Thyroid gland (tissue), 4 donors: ENCODE measurements around the gene UCK1.

Experiments
- POLR2A ChIP-seq, 2 donors: fragments of 450-650 bp; IDR thresholded peaks; one replicate each; pipeline ENCODE4 v1.6.1; 2017; ENCODE audit warnings: antibody characterized with exemption in 2 of 2, mild to moderate bottlenecking in 2 of 2, moderate library complexity in 1 of 2
- TF ChIP-seq, protein P1 (sequence below), 6 experiments: fragments of 200-600 bp in 3 of 6; fragments of 450-650 bp in 3 of 6; sonication (generic) in 3 of 6; IDR thresholded peaks; one replicate each; pipeline ENCODE4 v1.5.1; 2016 to 2019; ENCODE audit warnings: antibody characterized with exemption in 6 of 6, mild to moderate bottlenecking in 2 of 6, inconsistent platforms in 1 of 6, moderate library complexity in 1 of 6

DNA sequence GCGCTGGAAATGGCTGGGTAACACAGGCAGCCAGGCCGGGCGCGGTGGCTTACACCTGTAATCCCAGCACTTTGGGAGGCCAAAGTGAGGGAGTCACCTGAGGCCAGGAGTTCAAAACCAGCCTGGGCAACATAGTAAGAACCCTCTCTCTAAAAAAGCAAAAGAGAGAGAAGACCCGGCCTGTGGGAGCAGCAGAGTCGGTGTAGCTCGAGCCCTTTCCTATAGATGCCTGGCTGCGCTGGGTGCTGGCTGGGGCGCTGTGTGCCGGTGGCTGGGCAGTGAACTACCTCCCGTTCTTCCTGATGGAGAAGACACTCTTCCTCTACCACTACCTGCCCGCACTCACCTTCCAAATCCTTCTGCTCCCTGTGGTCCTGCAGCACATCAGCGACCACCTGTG, 9.2 kb downstream of the UCK1 start:
- TF ChIP-seq POLR2A (IDR thresholded peaks at IDR 0.05): no peak
- TF ChIP-seq, protein P1, sequence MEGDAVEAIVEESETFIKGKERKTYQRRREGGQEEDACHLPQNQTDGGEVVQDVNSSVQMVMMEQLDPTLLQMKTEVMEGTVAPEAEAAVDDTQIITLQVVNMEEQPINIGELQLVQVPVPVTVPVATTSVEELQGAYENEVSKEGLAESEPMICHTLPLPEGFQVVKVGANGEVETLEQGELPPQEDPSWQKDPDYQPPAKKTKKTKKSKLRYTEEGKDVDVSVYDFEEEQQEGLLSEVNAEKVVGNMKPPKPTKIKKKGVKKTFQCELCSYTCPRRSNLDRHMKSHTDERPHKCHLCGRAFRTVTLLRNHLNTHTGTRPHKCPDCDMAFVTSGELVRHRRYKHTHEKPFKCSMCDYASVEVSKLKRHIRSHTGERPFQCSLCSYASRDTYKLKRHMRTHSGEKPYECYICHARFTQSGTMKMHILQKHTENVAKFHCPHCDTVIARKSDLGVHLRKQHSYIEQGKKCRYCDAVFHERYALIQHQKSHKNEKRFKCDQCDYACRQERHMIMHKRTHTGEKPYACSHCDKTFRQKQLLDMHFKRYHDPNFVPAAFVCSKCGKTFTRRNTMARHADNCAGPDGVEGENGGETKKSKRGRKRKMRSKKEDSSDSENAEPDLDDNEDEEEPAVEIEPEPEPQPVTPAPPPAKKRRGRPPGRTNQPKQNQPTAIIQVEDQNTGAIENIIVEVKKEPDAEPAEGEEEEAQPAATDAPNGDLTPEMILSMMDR (IDR thresholded peaks at IDR 0.05): no peak
